Esophagus squamous epithelium (tissue), 4 donors: ENCODE data around the gene TMIGD3.

ENCODE experiments used
- CTCF ChIP-seq, 6 experiments: fragments of 450-650 bp in 4 of 6; fragments of 200-600 bp in 2 of 6; sonication (generic) in 2 of 6; IDR thresholded peaks; one replicate each; pipeline ENCODE4 v1.5.1; 2016 to 2019; ENCODE audit warnings: antibody characterized with exemption in 6 of 6, mild to moderate bottlenecking in 4 of 6, moderate library complexity in 4 of 6
- POLR2A ChIP-seq, 4 donors: fragments of 450-650 bp; IDR thresholded peaks; one replicate each; pipeline ENCODE4 v1.6.1; 2017; ENCODE audit warnings: antibody characterized with exemption in 4 of 4, mild to moderate bottlenecking in 4 of 4, moderate library complexity in 3 of 4

GRCh38 chr1:111455642-111456031 is 47.8 kb downstream of the TMIGD3 start:
- TF ChIP-seq CTCF (IDR thresholded peaks at IDR 0.05) (no peak), POLR2A (IDR thresholded peaks at IDR 0.05) (no peak)
